SIG-M5 (cell line): ENCODE data around the gene RELT.

Experiments
- DNase-seq: peaks from one replicate; lab custom pipeline; 2025; lab: John Stamatoyannopoulos, UW

Gene RELT

DNA sequence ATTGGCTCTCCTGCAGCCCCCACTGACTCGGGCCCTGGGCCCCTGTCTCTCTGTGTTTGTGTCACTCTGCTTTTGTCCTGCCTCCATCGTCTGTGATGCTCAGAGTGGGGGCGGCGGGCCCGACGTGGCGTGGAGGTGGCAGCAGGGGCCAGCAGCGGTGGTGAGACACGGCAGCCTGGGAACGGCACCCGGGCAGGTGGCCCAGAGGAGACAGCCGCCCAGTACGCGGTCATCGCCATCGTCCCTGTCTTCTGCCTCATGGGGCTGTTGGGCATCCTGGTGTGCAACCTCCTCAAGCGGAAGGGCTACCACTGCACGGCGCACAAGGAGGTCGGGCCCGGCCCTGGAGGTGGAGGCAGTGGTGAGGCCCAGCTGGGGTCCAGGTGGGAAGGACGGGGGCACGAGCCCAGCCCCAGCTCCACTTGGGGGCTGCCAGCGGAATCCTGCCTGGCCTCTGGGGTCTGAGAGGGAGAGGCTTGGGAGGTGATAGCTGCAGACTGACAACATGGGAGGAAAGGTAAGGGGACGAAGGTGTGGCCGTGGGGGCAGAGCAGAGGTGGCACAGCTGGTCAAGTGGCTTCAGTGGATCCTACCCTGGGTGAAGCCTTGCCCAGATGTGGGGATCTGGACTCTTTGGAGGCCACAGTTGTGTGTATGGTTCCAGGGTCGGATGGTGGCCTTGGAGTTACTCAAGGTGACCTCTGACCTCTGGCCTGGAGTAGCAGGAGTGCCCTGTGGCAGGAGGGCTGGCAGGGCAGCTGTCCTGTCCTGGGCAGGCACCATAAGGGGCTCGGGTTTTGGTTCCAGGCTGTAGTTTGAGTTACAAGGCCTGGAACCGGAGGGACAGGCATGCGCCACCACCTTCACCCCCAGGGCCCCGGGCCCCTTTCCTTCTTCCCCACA lies 16.2 kb downstream of the RELT start:
- DNase-seq = no peak

DNA sequence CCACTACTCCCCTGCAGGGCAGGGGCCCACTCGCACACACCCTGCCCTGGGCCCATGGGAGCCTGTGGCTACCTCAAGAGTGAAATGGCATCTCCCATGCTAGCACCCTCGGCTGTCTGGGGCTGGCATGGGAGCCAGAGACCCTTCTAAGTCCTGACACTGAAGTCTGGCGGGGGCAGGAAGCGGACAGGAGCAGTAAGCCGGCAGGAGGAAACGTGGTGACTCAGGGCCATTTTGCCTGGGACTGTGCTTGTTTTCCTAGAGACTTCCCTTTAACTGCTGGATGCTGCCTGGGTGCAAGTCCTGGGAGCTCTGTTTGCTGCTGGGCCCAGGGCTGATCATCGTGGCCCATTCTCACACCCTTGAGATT lies 16.8 kb downstream of the RELT start:
- no peak for DNase-seq

DNA sequence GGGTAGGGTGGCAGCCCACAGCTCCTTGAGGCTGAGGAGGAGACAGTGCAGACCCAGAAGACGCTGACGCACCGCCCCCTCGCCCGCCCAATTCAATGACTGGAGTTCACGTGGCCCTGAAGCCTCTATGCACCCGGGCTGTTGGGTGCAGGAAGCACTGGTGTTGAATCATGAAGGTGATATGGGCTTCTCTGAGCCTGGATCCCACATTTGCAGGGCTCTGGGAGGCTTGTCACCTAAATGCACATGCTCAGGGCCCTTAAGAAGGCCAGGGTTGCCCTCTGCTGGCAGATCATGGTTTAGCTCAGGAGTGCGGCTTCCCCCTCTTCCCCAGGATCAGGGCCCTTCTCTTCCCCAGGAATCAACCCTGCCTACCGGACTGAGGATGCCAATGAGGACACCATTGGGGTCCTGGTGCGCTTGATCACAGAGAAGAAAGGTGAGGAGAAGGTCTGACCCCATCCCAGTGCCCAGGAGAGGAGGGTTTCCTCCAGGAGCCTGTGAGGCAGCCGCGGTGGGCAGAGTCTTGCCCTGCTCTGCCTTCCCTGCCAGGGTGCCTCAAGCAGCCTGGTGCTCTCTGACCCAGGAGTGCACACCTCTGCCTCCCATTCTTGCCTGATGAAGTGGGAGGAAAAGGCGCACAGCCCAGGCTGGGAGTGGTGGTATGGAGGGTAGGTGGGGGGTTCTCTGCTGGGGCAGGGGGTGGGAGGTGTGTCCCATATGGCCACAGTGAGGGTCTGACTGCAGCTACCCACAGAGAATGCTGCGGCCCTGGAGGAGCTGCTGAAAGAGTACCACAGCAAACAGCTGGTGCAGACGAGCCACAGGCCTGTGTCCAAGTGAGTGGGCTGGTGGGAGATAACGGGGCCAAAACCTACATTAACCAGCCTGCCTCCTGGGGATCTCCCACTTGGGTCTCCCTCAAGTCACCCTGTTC lies 17.5 kb downstream of the RELT start:
- DNase-seq = no peak

DNA sequence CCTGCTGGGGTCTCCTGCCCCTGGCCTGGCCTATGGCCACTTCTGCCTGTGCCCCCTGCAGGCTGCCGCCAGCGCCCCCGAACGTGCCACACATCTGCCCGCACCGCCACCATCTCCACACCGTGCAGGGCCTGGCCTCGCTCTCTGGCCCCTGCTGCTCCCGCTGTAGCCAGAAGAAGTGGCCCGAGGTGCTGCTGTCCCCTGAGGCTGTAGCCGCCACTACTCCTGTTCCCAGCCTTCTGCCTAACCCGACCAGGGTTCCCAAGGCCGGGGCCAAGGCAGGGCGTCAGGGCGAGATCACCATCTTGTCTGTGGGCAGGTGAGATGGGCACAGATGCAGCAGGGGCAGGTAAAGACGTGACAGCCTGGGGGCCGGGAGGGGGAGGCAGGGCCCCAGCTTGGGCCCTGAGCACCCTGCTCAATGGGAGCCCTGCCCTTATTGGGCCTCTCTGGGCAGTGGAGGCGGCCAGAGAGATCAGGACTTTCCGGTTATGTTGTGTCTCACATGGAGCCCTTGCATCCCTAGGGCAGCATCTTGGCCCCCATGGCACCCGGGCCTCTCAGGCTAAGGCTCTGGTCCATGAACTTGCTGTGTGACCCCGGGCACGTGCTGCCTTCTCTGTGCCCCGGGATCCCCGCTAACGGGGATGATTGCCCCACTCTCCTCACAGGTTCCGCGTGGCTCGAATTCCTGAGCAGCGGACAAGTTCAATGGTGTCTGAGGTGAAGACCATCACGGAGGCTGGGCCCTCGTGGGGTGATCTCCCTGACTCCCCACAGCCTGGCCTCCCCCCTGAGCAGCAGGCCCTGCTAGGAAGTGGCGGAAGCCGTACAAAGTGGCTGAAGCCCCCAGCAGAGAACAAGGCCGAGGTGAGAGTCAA lies 18.5 kb downstream of the RELT start:
- no peak for DNase-seq

DNA sequence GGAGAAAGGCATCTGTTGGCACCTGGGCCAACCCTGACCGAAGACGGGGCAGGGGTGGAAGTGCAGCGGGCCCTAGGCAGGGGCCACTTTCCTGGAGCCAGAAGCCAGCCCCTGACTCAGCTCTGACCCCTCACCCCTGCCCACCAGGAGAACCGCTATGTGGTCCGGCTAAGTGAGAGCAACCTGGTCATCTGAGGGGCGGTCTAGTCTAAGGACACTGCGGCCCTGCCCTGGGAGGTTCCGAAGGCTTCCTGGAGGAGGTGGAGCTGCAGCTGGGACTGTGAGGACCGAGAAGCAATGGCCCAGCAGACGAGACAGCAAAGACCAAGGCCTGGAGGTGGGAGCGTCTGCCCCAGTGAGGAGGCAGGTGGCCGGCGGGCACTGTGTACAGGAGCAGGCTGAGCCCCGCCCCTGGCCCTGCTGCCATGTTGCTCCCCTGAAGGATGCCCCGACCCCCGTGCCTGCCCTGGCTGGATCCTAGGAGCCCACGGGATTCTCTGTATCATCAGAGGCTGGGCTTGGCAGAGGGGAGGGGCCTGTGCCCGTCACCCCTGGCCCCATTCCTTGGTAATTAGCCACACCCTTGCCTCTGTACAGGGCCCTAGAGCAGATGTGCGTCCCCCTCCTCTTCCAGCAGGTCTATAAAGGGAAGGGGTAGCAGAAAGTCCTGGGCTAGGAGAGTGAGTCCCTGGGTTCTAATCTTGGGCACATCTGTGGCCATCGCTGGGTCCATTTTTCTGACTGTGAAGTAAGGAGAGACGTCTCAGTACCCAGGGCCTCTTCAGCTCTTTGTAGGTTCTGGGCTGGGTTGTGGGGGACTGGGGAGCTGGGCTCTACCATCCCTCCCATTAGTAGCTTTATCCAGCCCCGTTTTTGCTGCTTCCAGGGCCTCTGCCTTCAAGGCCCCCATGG lies 19.4 kb downstream of the RELT start:
- DNase-seq = no peak

DNA sequence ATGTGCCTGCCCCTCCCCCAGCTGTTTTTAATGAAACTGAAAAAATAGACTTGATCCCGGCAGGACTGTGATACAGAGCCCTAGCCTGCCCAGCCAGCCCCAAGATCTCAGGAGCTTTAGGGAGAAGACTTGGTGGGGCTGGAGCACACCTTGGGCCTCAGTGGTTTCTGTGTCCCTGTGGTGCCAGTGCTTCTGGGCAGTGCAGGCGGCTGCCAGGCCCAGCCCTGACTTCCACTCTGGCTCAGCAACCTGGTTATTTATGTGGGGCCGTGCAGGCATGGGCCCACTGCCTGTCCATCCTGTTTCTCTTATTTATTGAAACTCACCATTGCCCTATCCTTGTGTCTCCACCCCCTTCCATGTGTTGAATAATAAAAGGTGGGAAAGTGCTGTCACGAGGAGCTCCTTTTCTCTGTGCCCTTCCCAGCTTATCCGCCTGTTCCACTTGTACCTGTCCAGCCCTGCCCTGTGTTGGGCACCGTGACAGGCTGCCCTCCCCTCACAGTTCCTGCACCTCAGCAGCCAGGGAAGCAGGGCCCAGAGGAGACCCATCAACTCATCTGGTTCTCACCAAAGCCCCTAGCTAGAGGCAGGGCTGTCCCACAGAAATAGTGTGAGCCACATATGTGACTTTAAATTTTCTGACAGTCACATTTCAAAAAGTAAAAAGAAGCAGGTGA lies 20.2 kb downstream of the RELT start:
- DNase-seq = no peak

DNA sequence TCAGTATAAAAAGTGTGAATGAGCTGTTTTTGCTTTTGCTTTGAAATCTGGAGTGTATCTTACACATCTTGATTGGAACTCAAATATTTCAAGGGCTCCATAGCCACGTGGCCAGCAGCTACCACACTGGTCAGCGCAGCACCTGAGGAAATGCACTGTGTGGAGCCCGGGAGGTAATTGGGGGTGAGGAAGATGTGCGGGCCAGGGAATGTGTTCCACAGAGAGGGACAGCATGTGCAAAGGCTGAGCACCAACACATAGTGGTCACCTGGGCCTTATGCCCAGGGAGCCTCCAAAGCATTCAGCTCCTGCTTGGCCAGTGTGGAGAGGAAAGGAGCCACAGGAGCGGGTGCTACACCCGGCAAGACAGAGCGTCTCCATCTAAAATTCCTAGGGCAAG lies 20.8 kb downstream of the RELT start:
- no peak for DNase-seq

DNA sequence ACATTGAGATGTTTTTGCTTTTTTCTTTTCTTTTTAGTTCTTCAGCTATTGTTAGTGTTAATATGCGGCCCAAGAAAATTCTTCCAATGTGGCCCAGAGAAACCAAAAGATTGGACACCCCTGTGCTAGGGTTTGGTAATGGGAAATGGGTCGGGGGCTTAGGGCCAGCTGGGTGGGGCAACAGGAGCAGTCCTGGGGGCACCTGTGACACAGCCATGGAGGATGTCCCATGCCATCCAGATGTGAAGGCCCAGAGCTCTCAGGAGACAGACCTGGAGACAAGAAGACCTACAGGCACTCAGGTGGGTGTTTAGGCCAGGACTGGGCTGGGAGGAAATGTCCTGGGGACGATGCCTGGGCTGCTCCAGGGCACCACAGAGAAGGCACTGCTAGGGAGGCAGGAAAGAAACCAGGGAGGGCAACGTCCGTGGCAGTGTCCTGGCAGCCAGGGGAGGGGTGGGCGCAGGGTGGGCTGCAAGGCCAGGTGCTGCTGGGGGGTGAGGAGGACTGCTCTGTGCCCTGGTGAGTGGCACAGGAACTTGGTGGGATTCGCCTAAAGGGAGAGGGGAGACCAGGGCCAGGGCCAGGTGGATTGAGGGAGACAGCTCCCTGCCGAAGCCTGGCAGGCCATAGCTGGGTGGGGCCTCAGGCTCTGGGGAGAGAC lies 21.4 kb downstream of the RELT start:
- no peak for DNase-seq

DNA sequence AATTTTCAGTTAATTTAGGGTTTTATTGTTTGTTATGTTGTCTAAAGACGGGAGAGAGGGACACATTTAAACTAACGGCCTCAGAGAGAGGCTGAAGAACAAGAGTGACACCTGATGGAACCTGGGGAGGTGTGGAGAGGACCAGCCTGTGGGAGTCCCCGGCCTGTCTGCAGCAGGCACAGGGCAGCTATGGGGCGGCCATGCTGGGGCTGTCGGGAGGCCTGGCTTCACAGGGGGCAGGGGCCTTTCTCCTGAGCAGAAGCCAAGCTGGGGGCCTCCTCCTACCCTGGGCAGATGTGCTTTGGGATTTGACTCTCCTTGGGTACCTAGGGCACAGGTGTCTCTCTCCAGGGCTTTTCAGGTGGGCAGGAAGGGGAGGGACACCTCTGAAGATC lies 21.9 kb downstream of the RELT start:
- no peak for DNase-seq

DNA sequence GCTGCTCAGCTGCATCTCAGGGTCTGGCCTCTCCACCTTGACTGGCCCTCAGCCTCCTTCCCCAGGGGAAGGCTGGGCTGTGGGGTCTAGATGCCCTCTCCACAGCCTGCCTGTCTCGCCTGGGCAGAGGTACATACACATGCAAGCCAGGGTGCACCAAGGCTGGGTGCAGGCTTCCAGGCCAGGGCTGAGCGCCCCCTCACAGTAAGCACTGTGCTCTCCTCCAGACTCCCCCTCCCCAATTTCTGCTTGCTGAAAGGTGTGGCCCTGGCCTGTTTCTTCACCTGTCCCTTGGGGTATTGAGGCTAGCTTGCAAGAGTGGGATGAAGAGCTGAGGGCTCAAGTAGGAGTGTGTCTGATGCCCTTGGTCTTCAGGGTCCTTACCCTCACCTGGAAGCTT lies 22.5 kb downstream of the RELT start:
- no peak for DNase-seq

DNA sequence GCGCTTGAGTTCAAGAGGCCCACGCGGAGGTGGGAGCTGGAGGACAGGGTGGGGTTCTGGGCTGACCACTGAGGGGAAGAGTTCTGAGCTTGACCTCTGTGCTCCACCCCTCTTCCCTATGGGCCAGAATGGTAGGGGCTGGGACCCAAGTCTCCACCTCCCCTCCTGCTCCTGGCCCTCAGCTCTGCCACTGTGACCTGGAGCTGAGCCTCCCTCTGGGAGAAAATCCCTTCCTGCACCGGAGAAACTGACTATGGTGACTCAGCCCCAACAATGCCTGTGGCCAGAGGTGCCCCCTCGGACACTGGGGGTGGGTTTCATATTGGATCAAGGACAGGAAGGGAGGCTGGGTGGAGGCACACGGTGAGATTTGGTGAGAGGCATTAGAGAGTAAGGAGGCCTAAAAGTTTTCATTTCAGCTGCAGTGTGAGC lies 23.0 kb downstream of the RELT start:
- no peak for DNase-seq

DNA sequence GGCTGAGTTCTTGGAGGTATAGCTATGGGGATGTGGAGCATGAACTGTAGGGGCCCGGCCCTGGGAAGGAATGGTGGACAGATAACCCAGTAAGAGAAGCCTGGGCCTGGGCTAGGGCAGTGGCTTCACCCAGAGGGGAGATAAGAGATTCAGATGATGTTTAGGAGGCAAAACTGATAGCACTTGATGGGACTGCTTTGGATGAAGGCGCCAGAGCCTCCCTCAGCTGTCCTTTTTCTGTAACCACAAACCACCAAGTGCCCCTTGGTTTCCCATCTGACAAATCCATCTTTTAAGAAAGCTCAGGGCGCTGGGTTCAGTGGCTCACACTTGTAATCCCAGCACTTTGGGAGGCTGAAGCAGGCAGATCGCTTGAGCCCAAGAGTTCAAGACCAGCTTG lies 23.4 kb downstream of the RELT start:
- DNase-seq = no peak

DNA sequence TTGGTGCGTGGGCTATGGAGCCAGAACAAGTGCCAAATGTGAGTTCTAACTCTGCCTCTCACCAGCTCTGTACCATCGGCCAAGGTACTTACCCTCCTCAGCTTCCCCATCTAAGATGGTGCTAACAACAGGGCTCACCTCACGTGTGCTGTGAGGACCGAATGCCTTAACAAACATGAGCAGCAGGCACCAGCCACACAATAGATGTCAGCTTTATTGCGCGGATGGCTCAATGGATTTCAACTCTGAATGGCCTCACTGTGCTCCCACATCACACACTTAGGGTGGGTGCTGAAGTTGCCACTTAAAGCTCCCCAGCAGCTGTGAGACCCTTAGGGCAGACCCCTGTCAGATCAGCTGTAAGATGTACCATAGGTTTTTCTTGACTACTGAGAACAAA lies 24.1 kb downstream of the RELT start:
- no peak for DNase-seq

DNA sequence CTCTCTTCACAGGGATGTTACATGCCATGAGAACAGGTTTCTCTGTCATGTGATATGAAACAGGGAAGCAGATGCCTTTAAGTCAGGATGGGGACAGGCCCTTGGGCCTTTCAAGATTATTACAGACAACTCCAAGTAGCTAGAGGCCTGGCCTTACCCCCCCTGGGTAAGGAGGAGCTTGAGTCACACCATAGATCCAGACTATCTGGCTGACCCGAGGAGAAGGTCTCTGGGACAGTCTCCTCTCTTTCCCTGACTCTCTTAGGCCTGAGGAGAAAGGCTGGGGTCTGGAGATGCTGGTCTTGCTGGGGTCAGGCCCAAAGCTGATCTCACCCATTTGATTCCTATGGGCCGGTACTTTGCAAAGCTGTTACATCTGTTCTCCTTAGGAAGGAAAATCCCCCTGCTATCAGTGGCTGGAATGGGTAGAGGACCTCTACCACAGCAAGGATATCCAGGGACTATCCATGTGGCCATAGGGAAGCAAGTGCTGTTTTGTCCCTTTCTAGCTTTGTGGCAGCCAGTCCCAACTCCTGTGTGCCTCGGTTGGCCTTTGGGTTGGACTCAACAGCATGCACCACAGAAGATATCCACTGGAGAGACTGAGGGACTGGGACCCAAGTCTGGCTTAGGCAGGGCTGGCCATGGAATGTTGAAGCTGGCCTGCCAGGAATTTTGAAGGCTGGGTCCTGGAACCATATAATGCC lies 25.2 kb downstream of the RELT start:
- DNase-seq = no peak

DNA sequence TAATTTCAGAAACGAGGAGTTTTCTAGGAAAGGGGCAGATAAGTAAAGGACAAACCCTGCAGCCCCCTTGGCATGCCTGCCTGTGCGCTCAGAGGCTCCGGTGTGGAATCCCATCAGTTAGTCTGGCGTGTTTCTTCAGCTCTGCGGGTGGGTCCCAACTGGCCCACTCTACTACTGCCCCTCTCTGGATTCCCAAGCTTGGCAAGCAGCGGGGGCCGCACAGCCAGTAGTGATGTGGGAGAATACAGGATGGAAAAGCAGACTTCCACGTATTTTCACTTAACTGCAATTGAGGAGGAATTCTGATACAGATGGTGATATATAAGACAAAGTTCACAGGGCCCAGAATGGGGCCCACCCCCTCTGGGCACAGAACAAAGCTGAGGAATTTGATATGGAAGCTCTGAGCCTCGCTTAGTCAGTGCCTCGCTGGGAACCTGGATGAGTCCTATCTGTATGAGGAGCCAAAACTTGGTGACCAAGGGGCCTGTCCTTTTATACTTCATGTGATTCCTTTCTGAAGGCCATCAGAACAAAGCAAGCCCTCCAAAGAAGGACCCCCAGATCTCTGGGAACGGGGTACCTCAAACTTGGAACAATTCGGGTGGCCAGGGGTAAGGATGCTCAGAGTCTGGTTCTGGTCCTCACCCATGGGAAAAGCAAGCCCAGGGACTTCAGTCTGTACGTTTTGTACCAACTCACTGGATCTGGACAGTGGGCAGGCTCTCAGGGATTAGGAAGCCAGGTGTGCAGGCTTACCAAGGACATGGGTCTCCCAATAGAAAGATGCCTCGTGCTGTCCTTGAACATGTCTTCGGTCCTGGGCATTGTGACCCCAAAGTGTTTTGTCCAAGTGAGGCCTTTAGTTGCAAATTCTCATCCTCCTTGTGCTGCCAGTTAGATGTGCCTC lies 26.0 kb downstream of the RELT start:
- DNase-seq = no peak

DNA sequence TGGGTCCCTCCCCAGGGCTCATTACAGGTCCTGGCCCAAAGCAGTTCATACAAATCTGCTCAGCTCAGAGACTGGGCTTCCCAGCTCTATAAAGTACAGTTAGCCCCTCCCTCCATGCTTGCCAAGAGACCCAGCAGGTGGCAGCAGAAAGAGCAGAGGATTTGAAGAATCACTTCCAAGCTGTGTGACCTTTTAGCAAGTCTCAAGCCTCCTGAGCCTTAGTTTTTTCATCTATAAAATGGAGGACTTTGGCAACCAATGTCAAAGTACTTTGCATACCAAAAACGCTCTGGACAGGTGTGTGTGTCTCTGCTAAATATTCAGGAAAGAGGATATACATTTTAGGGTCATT lies 26.6 kb downstream of the RELT start:
- DNase-seq = no peak

DNA sequence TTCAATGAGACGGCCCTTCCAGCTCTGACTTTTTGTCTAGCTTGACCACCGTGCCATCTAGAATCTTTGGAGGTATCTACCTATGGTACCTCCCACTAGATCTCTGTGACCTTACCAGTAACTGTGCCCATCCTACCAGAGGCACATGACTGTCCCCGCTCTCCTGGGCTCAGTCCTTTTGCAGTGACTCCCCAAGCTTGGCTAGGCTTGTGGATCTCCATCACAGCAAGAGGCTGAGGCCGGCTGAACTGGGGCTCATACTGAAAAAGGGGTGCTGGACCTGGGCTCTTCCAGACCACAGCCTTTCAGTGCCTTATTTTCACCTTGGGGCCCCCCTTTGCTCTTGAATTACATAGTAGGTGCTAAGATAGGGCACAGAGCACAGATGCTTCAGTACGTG lies 27.3 kb downstream of the RELT start:
- no peak for DNase-seq

DNA sequence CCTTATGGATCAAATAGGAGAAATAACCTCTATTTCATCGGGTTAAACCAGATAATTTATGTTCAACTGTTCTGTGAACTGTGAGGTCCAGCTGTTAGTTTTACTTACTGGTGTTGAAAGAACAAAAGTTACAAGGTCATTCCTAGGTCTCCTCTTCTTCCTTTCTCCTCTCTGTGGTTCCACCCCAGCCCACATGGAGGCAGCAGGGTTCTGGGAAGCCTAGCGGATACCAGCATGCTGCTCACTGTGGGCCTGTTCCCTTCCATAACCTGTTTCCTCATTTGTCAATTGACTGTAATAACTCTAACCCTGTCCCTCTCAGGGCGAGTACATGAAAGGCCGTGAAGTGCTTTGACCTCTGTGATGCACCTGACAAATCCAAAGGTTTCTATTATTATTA lies 27.8 kb downstream of the RELT start:
- DNase-seq = no peak
